Kidney capillary endothelial cell (primary cell): ENCODE data around the gene THADA.
A peak's percentile ranks its signal among the peaks of the same experiment; 100 is the strongest.
"Not testable (repeated sequence)": the region's sequence is repeated elsewhere in the genome, so short reads cannot be mapped to it uniquely, and the experiment has no call there.

ENCODE experiments used
- DNase-seq: peaks from one replicate; pipeline ENCODE4 v3.0.0-alpha.2; 2018; ENCODE audit warnings: low spot score

The THADA gene

DNA sequence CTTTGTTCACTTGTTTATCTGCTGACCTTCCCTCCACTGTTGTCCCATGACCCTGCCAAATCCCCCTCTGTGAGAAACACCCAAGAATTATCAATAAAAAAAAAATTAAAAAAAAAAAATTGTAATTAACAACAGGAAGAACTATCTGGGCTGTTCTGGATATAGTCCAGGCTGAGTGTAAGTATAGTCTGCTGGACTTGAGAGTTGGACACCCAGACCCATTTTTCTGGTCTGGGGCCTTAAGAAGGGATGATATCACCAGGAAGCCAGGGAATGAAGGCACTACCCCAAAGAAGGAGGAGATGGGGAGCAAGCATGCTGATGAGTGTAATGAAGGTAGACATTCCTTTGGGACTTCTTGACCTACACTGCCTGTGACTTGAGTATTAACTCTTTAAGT, 297.3 kb downstream of the THADA start:
- no peak for DNase-seq

- not testable (repeated sequence) for DNase-seq
These were observed 298.1 kb downstream of the THADA start for GRCh38 chr2:43297740-43298139.

- DNase-seq = no peak
These were observed 300.8 kb downstream of the THADA start for GRCh38 chr2:43294973-43295603.

DNA sequence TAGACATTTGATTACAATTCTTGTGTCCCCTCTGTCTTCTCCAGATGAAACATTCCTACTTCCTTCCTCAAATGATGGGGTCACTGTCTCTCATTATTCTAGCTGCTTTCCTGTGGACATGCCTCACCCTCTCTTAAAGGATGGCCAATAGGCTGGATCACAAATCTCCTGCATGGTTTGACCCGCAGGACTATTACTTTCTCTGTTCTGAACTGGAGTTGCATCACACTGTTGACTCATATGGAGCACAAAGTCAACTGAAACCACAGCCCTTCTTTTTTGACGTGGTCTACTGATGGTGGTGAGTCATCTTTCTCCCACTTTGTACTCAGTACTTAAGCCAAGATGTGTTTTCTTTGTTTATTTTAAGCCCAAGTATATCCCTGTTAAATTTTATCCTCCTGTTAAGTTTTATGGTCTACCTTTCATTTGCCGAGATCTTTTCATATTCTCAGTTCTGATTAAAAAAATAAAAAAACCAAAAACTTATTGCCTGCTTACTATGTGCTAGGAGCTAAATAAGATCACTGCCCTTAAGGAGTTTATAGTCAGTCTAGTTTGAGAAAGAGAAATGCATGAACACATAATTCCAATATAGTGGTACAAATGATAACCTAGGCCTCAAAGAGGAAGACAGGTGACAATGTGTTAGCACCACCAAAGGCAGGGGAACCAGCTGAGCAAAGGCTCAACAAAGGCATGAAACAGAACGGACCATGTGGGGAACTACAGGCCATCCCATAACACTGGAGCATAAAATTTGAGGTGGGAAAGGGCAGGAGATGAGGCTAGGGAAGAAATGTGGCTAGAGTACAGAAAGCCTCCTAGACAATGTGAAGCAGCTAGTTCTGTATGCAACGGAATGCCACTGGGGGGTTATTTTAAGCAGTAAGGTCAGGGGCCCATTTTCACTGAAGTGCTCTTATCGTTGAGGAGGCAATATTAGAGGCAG, 301.8 kb downstream of the THADA start:
- peak; percentile 91 for DNase-seq

DNA sequence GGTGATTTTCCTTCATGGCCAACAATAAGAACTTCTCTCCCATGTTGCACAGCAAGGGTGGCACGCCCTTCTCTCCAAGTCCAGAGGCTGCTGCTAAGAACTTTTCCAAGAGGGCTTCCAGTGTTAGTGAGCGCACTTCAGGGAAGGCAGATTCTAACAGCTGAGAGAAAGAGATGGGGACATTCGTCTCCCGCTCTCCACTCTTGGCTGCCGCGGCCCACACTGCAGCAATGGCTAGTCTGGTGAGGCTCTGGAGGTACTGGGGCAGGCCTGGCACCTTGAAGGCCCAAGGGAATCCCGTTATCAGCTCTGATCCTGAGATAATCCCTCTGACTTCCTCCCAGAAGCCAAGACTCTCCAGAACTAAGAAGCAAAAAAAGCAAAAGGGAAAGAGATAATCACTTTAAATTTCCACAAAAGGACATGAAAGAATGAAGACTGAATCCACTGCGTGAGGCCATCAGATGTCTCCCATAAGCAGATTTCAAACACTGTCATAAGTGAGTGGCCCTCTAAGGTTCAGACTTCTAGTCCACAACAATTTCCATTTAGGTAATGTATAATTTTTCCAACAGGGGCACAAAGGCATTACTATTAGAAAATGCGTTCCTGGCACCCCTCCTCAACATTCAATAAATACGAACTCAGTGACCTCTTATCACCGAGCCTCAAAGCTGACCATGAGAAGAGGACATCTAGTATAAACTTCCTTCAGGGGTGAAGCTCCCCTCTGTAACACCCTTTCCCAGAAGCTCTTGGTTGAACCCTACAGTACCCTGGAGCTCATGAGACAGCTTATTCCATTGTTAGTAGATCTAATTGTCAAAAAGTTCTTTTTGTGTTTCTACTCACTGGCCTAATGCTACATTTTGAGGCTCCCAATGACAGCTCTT, 302.7 kb downstream of the THADA start:
- no peak for DNase-seq

DNA sequence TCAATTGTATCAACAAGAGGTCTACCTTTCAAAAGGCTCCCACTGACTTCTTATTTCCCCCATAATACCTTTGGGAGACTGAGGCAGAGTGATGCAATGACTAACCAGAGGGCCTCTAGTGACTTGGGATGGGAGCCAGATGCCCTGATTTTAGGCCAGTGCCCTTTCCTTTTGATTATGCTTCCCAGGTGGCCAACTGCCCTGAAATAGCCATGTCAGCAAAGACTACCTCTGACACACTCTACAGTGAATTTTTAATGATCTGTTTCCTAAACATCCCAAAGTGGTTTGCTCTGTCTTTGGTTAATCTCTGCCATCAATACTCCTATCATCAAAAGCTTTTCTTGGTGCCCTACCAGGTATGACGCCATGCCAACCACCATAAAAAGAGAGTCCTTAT, 303.5 kb downstream of the THADA start:
- no peak for DNase-seq

DNA sequence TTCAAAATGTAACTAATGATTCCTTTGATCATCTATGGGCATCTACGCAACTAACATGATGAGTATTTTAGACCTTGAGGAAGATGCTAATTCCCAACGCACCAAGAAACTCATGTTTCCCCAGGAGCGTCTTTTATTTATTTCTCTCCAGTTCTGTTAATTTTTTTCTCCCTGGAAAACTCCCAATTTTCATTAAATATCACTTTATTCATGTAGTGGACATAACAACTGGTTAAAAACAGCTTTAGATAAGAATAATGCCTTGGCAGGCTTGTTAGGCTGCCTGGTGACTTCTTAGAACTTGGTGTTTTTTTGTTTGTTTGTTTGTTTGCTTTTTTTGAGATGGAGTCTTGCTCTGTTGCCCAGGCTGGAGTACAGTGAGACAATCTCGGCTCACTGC, 306.5 kb downstream of the THADA start:
- no peak for DNase-seq

GRCh38 chr2:43288417-43289305, 307.2 kb downstream of the THADA start:
- no peak for DNase-seq

DNA sequence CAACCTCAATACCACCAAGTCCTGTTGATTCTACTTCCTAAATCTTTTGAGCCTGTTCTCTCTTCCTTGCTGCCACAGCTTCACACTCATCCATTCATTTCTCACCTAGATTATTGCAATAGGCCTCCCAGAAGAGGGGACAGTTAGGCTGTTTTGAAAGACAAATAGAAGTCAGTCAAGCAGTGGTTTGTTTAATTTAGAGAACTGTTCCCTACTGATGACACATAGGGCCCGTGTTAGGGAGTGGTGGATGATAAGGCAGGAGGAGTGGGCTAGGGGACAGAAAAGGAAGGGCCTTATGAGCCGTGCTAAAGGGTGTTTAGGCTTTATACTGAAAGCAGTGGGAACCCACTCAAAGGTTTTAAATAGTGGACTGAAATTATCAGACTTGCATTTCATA, 309.9 kb downstream of the THADA start:
- no peak for DNase-seq

- no peak for DNase-seq
These were observed 310.9 kb downstream of the THADA start for GRCh38 chr2:43284967-43285366.

DNA sequence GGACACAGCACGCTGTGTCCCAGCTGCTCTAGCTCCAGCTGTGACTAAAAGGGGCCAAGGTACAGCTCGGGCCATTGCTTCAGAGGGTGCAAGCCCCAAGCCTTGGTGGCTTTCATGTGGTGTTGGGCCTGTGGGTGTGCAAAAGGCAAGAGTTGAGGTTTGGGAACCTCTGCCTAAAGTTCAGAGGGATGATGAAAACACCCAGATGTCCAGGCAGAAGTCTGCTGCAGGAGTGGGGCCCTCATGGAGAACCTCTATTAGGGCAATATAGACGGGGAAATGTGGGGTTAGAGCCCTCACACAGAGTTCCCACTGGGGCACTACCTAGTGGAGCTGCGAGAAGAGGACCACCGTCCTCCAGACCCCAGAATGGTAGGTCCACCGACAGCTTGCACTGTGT, 311.5 kb downstream of the THADA start:
- not testable (repeated sequence) for DNase-seq

GRCh38 chr2:43280994-43281393, 314.8 kb downstream of the THADA start:
- no peak for DNase-seq

DNA sequence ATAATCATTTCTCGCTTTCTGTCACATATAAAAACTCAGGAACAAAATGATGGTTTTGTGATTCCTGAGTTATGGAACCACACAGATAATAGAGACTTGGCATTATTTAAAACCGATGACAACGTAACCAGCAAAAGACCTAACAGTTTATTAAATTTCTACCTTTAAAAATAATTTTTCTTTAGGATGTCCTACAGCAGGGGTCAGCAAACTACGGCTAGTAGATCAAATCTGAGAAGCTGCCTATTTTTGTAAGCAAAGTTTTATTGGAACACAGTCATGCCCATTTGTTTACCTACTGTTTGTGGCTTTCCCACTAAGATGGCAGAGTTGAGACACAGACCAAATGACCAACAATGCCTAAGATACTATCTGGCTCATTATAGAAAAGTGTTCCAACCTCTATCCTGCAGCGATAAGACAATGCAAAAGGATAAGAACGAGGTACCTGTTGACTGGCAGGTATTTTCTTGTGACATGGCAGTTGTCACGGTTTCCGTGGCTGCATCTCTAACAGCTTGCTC, 316.5 kb downstream of the THADA start:
- DNase-seq = no peak

DNA sequence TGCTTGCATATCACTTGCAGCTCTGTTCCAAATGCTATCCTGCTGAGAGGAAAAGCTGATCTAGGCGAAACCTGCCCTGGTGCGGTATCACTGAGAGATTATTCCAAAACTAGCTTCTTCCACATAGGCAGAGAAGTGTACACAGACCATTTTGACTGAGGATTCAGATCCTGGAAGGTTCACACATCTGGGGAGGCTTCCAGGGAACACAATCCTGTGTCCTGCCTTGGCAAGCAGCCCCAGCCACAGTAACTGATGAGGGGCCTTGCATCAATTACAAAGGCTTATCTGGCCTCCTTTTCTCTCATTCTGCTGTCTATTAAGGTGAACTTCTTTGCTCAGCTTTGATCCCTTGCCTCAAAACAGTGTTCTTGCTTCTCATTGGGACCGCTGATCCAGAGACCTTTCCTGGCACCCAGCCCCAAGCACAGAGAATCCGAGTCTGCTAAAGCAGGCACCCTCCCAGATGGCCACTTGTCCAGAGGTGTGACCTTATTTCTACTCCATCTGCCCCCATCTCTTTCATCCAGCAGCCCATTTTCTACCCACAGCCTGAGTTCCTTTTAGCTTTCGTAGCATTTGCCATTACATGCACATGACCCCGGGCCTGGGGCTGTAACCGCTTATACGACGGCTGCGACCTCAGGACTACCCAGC, 317.1 kb downstream of the THADA start:
- no peak for DNase-seq

DNA sequence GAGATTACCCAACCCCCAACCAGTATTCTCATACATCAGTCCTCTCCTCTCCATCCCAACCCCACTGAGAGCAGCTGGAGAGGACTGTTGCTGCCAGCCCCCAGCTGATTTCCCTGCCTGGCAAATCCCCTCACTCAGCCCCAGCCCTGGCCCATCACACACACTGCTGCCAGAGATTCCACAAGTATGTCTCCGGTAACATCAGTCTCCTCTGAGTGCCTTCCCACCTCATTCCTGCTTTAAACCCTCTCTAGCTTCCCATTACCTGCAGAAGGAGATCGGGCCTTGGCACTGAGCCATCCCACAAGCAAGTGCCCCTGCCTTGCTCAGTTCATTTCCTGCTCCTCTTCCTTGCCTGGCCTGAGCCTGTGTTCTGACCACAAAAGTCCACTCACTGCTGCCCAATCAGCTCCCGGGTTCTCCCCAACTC, 318.9 kb downstream of the THADA start:
- no peak for DNase-seq

DNA sequence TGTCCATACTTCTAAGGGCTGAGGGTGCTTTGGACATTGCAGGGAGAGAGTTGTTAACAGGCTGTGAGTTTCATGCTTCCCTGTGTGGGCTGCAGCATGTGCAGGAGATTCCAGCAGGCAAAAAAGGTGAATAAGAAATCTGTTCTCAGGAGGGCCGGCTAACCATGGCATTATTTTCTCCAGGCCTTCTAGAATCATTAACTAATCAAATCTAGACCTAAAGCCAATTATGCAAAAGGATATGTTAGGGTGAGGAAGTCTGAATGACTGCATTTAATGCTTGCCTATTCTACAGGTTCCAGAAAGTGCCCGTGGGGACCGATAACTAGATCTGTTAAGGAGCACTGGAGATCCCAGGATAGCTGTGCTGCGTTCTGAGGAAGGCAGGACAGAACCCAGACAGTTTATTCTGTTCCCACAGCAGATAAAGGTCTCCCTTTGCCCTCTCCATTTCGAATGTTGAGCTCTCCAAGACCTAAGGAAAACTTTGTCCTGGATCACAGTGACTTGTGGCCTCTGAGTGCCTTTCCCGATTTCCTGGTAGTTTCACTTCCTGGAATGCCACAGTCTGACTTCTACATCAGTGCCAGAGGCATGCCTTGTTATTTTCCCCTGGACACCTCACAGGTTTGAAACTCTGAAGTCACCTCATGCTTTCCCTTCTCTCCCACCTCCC, 319.4 kb downstream of the THADA start:
- DNase-seq = peak; percentile 25

DNA sequence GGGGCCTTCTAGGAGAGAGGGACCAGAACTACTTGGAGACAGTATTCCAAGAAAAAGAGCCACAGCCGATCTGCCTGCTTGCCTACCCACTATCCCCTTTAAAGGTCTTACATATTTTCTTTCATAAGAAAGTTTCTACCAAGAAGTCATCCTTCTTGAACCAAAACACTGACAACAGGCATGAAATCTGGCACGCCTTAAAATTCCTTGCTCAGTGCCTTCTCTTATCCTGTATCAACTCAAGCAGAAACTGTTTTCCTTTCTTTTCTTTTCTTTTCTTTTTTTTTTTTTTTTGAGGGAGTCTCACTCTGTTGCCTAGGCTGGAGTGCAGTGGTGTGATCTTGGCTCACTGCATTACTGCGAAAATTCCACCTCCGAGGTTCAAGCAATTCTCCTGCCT, 321.1 kb downstream of the THADA start:
- DNase-seq = no peak

DNA sequence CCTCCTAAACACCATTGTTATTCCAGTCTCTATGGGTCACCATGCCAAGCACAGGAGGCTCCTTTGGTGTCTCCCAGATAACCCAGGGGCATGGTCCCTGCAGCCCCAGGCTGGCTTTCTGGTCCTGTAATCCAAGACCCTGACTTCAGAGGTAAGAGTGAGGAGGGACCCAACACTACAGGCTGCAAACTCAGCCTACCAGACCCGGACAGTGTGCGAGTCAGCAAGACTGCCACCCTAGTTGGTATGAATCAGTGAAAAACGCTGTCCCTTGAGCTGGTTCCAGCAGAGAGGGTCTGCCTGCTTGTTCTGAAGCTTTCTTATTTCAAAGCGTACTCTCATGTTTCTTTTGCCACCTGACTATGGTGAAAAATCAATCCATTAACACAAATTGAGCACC, 321.8 kb downstream of the THADA start:
- DNase-seq = no peak

GRCh38 chr2:43273529-43273928, 322.3 kb downstream of the THADA start:
- no peak for DNase-seq
